DMS79 (cell line): ENCODE data around the gene PLEK.
"Not testable (repeated sequence)": the region's sequence is repeated elsewhere in the genome, so short reads cannot be mapped to it uniquely, and the experiment has no call there.

ENCODE experiments used
- DNase-seq: peaks from one replicate; lab custom pipeline; 2025; lab: John Stamatoyannopoulos, UW

The PLEK gene

DNA sequence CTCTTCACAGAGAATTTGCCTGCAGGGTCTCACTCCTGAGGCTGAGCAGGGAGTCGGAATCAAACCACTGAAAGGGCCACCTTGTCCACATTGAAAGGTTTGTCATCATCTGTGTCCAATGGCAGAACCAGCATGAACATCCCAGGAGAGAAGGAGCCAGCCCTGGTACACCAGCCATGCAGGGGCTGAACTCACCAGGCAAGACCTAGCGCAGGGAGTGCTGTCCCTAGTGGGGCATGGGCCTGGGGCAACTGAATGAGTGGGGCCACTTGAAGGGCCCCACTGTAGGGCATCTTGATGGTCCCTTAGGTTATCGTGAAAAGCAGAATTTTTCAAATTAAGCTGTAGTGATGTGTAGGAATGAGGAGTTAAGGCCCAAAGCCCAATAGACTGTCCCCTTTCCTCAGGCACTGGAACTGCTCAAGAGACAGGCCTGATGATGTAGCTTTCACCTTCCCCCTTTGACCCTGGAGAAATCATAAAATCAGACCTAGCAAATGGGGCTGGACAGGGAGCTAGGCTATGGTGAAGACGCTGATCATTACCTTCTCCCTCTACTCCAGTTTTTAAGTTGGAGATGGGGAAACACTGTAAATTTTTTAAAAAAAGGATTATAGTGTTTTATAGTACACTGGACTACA lies 8.4 kb upstream of the PLEK start:
- no peak for DNase-seq

DNA sequence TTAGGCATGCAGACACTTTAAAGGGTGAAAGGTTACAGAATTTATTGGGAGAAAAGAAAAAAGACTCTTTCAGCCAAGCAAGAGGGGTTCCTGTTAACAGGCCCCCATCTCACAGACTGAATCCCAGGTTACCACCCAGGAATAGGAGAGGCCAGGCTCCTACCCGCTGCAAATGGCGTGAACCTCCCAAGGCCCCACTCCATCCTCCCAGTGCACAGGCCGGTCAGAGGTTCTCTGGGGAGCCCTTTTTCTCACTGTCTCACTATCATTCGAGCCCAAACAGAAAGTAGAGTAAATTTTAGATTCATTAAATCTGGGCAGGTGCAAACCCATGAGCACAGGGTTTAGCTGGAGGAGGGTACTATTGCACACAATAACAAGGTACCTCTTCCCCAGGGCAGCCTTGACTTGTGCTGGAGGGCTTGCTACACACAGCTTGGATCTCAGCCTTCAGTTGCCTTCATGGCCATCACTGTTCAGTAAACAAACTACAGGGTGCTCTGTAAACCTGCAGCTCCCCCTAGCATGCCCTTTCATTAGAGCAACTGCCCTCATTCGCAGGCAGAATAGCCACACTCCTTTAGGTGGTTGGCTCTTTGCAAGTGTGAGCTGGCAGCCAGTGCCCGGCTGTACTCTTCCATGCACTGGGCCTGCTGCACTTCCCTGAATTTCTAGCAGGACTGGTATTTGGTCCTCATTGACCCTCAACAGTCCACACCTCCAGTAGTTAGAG lies 7.3 kb upstream of the PLEK start:
- no peak for DNase-seq

DNA sequence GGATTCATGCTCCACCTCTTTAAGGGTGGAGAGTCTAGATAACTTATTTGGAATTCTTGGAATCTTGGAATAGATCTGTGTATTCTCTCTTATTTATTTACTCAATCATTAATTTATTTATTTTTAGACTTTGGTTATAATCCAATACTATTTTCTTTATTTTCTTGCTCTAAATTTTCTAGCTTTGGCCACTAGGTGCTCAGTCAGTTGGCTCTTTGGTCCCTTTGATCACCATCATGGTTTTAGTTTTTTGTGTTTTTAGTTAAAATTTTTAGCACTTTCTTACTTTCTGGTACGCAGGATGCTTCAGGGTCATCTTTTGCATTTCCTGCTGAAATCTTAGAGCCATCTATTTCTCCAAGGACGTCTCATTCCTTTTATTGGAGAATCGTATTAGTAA lies 5.2 kb upstream of the PLEK start:
- no peak for DNase-seq

DNA sequence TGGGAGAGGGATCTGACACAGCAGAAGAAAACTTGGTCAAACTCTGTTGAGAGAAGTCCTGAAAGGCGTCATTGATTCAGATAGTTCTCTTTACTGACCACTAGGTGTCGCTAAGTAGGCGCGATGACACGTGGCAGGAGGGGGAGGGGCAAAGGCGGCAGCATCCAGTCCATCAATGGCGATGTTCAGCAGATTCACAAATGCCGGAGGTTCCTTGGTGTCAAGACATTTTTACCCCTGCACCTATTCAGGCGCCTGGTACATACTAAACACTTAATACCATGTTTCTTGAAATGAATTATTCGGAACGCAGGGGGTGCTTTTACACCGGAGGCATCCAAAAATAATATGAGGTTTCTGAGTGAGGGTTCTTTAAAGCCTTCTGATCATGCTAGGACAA lies 3.0 kb upstream of the PLEK start:
- DNase-seq: peak; percentile 2

DNA sequence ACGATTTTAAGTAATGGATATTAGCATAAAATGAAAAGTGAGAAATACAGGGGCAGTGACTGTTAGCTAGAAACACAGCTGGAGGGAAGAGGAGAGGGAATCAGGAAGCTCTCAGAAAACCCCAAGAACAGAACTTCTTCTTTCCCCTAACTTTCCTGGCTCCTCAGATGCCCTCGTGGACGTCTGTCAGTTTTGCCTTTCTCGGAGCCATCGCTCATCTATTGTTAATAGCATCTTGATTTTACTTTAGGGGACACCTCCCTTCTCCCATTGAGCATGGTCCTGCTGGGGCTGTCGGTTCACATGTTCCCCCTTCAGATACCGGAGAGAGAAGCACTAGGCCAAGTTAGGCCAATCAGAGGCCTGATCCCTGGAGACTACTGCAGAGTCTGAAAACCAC lies 2.3 kb upstream of the PLEK start:
- no peak for DNase-seq

DNA sequence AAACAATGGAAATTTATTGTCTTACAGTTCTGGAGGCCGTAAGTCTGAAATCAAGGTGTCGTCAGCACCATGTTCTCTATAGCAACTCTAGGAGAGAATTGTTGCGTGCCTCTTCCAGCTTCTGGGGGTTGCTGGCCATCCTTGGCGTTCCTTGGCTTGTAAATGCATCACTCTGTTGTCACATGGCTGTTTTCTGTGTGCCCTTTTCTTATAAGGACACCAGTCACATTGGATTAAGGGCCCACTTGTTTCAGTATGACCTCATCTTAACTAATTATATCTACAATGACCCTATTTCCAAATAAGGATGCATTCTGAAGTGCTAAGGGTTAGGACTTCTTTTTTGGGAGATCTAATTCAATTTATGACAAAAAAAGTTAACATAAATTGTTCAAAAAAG lies 1.4 kb upstream of the PLEK start:
- DNase-seq: no peak

DNA sequence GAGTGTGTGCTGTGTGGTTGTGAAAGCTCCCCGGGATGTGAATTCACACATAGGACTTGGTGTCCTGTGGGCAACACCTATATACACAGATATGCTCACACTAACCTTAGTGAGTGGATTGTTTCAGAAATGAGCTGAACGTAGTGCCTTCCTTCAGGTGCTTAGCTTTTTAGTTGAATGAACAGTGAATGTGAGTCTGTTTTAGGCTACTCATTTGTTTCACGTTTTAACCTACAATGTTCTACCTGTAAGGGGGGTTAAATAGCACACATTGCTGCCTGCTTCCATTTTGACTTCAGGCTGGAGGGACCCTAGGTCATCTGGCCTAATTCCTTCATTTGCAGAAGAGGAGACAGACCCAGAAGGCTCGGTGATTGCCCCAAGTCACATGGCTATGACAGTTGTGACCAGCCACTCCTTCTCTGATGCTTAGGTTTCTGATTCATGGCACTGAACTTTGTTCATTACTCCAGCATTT lies 1.0 kb downstream of the PLEK start:
- DNase-seq: no peak

DNA sequence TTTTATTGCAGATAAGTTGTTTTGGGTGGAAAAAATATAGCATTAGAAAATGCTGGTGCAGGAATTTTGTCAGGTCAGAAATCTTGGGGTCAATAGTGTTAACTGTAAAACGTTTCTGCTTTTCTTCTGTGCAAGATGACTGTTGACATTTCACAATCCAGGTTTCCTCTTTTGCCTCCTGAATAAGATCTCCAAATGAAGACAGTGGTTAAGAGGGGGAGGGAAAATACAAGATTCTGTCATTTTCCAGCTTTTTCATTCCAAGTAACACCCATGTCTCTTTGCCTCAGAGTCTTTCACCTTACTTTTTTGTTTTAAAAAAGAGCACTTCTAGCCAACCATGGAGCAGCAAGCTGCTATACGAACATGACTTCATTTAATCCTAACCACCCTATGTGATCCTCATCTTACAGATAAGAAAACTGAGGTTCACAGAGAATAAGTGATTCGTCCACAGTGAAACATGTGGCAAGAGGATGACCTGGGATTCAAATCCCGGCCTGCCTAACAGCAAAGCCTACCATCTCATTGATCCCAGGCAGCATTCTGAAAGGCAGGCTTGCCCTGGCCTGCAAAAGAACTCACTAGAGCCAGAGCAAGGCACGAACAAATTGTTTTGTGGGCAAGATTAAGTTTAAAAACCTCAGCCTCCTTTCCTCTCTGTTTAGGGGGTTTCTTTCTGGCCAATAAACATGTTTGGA lies 3.0 kb downstream of the PLEK start:
- DNase-seq: no peak

DNA sequence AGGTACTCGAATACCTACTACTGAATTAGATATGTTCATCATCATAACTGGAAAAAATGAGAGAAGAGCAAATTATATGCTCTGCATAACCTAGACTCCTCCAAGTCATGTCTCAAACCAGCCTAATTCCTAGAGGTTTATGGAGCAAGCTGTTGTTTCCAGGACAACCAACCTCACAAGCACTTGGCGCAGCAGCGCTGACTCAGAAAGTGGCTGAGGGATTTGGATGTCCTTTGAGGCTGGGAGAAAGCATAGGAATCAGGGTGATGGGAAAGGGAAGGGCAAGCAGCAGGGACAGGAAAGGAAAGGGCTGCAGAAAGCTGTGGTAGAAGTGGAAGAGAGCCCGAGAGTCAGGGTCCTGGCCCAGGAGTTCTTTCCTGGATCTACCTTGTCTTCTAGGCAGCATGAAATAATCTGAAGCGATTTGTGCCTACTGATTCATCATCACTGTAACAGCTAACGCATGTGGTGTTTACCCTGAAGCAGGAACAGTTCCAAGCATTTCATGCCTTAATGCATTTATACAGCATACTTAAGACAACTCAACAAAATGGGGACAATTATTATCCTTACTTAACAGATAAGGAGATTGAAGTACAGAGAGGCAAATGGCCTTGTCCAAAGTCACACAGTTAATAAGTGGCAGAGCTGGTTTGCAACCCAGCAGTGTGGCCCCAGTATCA lies 3.7 kb downstream of the PLEK start:
- DNase-seq: peak; percentile 69

DNA sequence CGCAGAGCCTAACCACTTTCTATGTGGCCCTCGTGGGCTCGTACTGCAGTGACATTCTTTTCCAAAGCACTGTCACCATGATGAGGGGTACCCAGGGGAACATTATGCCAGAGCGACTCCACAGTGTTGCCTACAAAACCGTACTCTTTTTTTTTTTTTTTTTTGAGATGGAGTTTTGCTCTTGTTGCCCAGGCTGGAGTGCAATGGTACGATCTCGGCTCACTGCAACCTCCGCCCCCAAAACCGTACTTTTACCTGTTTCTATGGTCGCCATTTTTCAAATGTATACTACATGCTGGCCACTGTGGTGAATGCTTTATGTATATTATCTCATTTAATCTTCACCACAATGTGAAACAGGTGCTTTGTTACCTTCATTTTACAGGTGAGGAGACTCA lies 4.3 kb downstream of the PLEK start:
- no peak for DNase-seq

DNA sequence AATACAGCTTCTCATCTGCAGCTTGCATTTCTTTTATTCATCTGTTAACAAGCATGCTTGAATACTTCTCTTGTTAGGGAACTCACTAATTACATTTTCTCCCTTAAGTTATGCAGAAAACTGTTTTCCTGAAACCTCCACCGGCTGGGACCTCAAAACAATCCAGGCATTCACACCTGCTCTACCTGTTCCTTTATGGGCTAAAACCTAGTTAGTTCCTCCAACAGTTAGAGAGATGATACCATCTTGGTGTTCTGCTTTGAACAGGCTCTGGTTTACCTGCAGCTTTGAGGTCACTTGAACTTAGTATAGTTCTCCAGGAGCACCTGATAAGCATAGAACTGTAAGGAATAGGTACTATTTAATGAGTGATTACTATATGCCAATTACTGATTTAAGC lies 6.1 kb downstream of the PLEK start:
- no peak for DNase-seq

DNA sequence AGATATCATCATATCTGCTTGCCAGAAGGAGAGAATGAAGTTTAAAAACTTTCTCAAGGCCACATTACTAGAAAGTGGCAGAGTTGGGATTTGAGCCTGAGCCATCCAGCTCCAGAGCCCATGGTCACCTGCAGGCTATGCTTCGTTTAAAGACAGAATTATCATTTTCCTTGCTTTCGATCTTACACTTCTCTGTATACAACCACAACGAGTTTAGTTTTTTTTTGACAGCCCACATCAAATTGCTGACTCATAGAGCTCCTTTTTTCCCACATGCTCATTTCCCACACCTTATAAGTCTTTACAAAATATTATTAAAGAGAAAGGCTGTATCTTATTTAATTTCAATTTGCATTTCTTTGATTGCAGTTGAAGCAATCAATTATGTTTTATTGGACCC lies 6.5 kb downstream of the PLEK start:
- DNase-seq: no peak

DNA sequence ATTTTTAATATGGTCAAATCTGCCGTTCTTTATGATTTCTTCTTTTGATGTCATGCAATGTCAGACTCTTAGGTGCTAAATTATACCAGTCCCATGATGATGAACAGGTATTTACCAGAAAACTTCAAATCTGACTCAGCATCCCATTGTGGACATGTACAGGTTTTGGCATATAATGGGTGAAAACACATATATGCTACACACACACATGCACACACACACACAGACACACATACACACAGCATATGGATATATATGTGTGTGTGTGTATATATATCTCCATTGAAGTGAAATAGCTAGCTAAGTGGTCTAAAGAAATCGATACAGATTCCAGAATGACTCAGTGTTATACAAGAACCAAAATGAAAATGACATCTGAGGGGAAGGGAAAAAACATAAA lies 7.4 kb downstream of the PLEK start:
- DNase-seq: no peak

DNA sequence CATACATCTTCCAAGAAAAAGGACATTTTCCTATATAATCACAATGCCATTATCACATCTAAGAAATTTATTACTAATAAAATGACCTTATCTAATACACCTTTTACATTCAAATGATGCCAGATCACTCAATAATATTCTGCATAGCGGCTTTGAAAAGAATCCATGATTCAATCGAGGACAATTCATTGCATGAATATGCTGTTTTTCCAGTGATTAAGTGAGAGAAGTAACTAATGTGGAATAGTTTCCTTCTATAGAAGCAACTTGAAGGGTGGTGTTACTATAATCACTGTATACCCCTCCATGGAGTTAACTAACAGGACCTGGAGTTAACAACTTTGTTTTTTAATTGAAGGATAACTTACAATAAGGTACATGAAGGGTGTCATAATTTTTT lies 9.1 kb downstream of the PLEK start:
- DNase-seq: no peak

DNA sequence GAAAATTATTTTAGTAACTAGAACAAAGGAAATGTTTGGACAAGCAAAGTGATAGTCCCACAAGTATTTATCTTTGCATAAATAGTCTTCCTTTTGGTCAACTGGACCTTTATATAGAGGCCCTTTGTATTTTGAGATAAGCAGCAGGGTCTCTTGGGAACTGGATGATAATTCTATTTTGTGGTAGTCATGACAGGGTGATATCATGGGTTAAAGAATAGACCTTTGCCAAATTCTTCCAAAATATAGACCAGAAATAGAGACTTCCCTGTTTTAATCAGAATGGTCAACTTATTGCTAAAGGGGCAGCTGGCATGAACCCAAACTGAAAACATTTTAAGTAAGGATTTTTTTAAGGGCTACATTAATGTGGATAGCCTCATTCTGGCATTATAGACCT lies 10.5 kb downstream of the PLEK start:
- no peak for DNase-seq

DNA sequence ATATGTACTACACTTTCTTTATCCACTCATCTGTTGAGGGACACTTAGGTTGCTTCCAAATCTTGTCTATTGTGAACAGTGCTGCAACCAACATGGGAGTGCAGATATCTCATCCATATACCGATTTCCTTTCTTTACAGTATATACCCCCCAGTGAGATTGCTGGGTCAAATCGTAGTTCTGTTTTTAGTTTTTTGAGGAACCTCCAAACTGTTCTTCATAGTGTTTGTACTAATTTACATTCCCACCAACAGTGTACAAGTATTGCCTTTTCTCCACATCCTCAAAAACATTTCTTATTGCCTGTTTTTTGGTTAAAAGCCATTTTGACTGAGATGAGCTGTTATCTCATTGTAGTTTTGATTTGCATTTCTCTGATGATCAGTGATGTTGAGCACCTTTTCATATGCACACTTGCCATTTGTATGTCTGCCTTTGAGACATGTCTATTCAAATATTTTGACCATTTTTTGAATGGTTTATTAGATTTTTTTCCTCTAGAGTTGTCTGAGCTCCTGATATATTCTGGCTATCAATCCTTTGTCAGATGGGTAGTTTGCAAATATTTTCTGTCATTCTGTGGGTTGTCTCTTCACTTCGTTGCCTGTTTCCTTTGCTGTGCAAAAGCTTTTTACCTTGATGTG lies 12.2 kb downstream of the PLEK start:
- DNase-seq: no peak

DNA sequence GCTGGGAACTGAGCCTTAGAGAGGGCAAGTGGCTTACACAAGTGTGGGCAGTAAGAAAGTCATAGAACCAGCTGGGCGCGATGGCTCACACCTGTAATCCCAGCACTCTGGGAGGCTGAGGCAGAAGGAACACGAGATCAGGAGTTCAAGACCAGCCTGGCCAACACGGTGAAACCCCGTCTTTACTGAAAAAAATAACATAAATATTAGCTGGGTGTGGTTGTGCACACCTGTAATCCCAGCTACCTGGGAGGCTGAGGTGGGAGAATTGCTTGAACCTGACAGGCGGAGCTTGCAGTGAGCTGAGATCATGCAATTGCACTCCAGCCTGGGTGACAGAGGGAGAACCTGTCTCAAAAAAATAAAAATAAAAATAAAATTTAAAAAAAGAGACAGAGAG lies 13.7 kb downstream of the PLEK start:
- DNase-seq: not testable (repeated sequence)

DNA sequence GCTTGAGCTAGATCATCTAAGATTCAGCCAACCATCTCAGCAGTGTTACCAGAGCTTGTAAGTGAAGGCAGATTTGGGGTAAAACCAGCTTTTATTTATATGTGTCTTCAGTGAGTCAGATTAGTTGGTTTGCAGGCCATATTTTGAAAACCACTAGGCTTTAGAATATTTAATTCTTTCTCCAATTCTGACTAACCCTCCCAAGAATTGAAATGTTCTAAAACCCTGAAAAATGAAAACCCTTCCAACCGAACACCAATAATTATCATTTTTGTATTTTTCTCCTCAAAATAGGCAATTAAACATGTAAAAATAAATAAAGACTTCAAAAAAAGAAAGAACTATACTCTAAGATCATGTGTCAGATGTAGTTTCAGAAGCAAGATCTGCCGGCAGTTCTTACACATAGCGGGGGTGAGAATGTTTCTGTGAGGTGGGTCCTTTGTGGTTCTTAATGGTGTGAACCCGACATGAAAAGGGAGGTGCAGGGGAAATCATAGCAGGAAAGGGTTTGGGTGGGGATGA lies 14.2 kb downstream of the PLEK start:
- no peak for DNase-seq

DNA sequence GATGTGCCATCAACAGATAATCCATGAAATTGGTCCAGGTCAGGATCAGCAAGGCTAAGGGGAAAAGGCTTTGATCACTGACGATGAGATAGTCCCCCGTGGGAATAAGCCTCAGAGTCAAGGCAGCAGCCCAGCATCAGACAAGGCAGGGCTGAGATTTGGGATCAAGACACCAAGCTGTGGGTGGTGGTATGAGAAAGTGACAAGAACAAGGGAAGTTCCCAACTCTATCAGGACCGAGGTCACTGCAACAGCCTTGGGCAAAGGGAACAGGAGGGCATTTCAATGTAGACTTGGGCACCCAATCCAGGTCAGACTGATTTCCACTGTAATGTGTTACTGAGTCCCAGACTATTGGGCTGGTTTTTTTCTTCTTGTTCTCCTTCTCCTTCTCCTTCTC lies 18.7 kb downstream of the PLEK start:
- no peak for DNase-seq

DNA sequence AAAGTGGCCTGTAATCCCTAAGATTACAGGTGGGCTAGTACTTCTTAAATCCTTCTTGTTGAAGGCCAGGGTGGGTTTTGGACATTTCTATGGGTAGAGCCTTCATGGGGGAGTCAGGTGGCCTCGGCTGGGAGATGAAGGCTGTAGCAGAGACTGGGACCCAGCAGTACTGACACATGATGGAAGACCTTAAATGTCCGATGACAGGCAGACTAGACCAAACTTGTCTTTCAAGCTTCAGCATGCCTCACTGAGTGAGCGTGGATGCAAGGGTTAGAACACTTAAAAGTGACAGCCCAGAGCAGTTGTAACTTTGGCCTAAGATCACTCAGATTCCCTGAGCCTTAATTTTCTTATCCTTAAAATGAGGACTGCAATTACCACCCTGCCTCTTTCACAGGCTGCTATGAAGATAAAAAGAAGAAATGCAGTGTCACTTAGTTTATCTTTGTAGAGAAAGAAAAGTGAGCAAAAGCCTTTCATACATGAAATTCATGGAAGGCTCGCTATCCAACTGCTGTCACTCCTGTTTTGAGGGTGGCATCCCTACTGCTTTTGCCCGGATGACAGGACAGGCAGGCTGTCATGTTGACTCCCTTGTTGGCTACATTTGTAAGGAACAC lies 19.5 kb downstream of the PLEK start:
- no peak for DNase-seq

DNA sequence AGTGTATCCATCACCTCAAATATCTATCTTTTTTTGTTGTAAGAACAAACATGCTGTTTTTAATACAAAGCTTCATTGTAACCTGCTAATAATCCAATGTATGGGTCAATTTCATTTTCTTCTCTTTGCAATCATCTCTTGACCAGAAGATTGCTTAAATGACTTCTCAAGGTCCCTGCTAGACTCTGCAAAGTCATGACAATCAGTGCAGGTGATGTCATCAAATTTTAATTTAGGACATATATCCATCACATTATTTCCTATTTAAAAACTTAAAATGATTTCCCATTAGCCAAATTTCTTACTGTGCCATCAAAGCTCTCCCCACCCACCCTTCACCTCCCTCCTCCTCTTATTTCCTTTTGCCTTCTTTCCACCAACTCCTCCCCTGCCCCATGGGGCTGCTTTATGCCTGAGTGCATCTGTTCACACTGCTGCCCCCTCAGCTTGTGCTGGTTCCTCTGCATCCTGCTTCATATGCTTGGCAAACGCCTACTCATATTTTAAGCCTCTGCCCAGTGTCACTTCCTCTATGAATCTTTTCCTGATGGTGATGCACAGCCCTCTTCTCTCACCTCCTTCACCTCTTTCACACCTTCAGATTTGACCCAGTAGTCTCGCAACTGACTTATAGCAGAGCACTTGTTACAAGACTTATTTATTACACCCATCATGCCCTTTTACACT lies 20.3 kb downstream of the PLEK start:
- DNase-seq: no peak
